ENCODE measurements around the gene SULT6B1. TPM values are rescaled to one million over a fixed set of nuclear protein-coding genes. Genes with fewer than 3 reads are reported as not detected.

Gene SULT6B1
- total RNA-seq, 4 donors from 2014 or later = not detected

DNA sequence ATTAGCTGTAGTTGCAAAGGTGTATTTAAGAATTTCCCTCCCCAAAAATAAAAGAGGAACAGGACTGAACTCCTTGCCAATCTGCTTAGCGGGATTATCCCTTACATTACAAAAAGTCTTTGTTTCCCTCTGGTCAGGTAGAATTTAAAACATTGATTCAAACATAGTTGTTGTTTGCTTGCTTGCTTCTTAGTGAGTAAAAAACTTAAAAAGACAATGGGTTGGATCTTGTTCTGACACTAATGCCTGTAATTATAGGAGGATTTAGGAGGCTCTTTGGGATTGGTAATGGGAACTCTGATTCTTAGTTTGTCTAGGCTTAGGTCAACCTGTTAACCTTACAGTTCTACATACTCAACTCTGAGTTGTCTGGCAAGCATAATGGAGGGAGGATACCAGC is 4.1 kb upstream of the SULT6B1 start:
- H3K27me3 ChIP-seq = no peaks in the 10 kb centered on the region
- no peak overlapping the region for H3K27ac ChIP-seq
- no peak for DNase-seq
- in situ Hi-C loops (cut with MboI; ENCODE audit: low pct_ligation_motif_present in 1 of 4, low pct_unique_long_range_greater_than_20kb in 1 of 4, low sequenced_read_pairs in 3 of 4) (no loop called here), intact Hi-C loops (cut with DNase I; ENCODE audit: low total_unique reads) (no loop called here)
- no peaks in the 10 kb centered on the region for H3K9me3 ChIP-seq
- 89% methylated on average over 1 of the region's 1 CpG for WGBS, 2 donors (ENCODE audit: low coverage in 1 of 2)
- no peaks in the 10 kb centered on the region for H3K36me3 ChIP-seq
- H3K4me3 ChIP-seq = no peak overlapping the region
- TF ChIP-seq, protein P1, sequence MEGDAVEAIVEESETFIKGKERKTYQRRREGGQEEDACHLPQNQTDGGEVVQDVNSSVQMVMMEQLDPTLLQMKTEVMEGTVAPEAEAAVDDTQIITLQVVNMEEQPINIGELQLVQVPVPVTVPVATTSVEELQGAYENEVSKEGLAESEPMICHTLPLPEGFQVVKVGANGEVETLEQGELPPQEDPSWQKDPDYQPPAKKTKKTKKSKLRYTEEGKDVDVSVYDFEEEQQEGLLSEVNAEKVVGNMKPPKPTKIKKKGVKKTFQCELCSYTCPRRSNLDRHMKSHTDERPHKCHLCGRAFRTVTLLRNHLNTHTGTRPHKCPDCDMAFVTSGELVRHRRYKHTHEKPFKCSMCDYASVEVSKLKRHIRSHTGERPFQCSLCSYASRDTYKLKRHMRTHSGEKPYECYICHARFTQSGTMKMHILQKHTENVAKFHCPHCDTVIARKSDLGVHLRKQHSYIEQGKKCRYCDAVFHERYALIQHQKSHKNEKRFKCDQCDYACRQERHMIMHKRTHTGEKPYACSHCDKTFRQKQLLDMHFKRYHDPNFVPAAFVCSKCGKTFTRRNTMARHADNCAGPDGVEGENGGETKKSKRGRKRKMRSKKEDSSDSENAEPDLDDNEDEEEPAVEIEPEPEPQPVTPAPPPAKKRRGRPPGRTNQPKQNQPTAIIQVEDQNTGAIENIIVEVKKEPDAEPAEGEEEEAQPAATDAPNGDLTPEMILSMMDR (IDR thresholded peaks at IDR 0.05) = no peak
- TF ChIP-seq POLR2A (IDR thresholded peaks at IDR 0.05) (no peak), POLR2AphosphoS5 (IDR thresholded peaks at IDR 0.05) (no peak), EP300 (IDR thresholded peaks at IDR 0.05; ENCODE audit: low read depth) (no peak)
- peaks cover 3 to 10% (median 8%) of the 10 kb centered on the region in 4 donors for H3K4me1 ChIP-seq

DNA sequence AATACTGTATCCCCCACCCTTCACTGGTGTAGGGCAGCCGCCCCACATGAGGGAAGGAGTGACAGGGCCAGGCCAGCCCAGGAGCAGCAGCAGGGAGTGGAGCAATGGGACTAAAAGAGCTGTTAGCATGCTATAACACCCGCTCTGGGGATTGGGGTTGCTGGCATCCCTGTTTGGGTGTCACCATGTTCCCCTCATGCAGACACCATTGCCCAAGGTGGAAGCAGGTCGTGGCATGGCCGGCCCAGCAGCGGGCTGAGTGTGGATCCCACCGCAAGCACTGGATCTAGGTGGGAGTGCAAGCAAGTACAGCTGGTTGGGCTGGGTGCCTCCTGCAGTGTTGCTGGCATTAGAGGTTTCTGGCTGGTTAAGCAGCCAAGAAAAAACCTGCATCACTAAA is 3.3 kb upstream of the SULT6B1 start:
- Histone ChIP-seq H3K4me3 (no peak overlapping the region), H3K27me3 (no peaks in the 10 kb centered on the region), H3K27ac (no peak overlapping the region), H3K36me3 (no peaks in the 10 kb centered on the region), H3K9me3 (no peaks in the 10 kb centered on the region), H3K4me1 (peaks cover 0 to 4% (median 2%) of the 10 kb centered on the region in 4 donors)
- in situ Hi-C loops (cut with MboI; ENCODE audit: low pct_ligation_motif_present in 1 of 4, low pct_unique_long_range_greater_than_20kb in 1 of 4, low sequenced_read_pairs in 3 of 4) = no loop called here
- 79% methylated on average over 6 of the region's 6 CpGs; no CpG with 5 or more reads in 1 of the 2 donors for WGBS, 2 donors (ENCODE audit: low coverage in 1 of 2)
- TF ChIP-seq EP300 (IDR thresholded peaks at IDR 0.05; ENCODE audit: low read depth) = no peak
- TF ChIP-seq, protein P1 (IDR thresholded peaks at IDR 0.05) = no peak
- TF ChIP-seq POLR2A (IDR thresholded peaks at IDR 0.05) = no peak
- TF ChIP-seq POLR2AphosphoS5 (IDR thresholded peaks at IDR 0.05) = no peak
- intact Hi-C loops (cut with DNase I; ENCODE audit: low total_unique reads) = no loop called here
- no peak for DNase-seq

DNA sequence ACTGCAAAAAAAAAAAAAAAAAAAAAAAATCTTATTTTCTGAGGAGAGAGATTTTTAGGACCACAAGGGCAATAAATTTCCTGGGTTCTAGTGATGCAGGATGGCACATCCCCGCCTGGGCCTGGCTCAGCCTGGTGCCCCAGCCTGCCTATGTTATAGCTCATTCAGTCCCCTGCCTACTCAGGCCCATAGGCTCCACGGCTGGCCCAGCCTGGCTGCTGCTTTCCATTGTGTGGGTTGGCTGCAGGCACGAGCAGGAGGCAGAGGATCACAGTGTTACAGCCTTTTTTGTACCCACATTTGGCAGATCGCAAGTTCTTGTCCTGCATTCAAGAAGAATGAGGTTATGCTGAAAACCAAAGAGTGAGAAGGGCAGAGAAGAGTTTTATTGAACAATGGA is 2.8 kb upstream of the SULT6B1 start:
- Histone ChIP-seq H3K4me1 (peaks cover 0 to 4% (median 2%) of the 10 kb centered on the region in 4 donors), H3K36me3 (no peaks in the 10 kb centered on the region), H3K27ac (no peak overlapping the region), H3K27me3 (no peaks in the 10 kb centered on the region), H3K4me3 (no peak overlapping the region), H3K9me3 (no peaks in the 10 kb centered on the region)
- no peak for DNase-seq
- in situ Hi-C loops (cut with MboI; ENCODE audit: low pct_ligation_motif_present in 1 of 4, low pct_unique_long_range_greater_than_20kb in 1 of 4, low sequenced_read_pairs in 3 of 4) (no loop called here), intact Hi-C loops (cut with DNase I; ENCODE audit: low total_unique reads) (no loop called here)
- WGBS, 2 donors (ENCODE audit: low coverage in 1 of 2) = 69 to 79% methylated on average over 2 to 4 of the region's 4 CpGs
- no peak for TF ChIP-seq POLR2A (IDR thresholded peaks at IDR 0.05)

GRCh38 chr2:37190290-37190689 is 1.8 kb upstream of the SULT6B1 start:
- Histone ChIP-seq H3K9me3 (no peaks in the 10 kb centered on the region), H3K27ac (no peak overlapping the region), H3K4me3 (no peak overlapping the region), H3K4me1 (no peaks in the 10 kb centered on the region), H3K27me3 (no peaks in the 10 kb centered on the region), H3K36me3 (no peaks in the 10 kb centered on the region)
- in situ Hi-C loops (cut with MboI; ENCODE audit: low pct_ligation_motif_present in 1 of 4, low pct_unique_long_range_greater_than_20kb in 1 of 4, low sequenced_read_pairs in 3 of 4) (no loop called here), intact Hi-C loops (cut with DNase I; ENCODE audit: low total_unique reads) (no loop called here)
- 70 to 87% methylated on average over 2 to 4 of the region's 4 CpGs for WGBS, 2 donors (ENCODE audit: low coverage in 1 of 2)
- no peak for DNase-seq
- TF ChIP-seq POLR2A (IDR thresholded peaks at IDR 0.05) (no peak), EP300 (IDR thresholded peaks at IDR 0.05; ENCODE audit: low read depth) (no peak), POLR2AphosphoS5 (IDR thresholded peaks at IDR 0.05) (no peak)
- TF ChIP-seq, protein P1 (IDR thresholded peaks at IDR 0.05) = no peak

- in situ Hi-C loops (cut with MboI; ENCODE audit: low pct_ligation_motif_present in 1 of 4, low pct_unique_long_range_greater_than_20kb in 1 of 4, low sequenced_read_pairs in 3 of 4) = no loop called here
- intact Hi-C loops (cut with DNase I; ENCODE audit: low total_unique reads) = no loop called here
- TF ChIP-seq, protein P1 (IDR thresholded peaks at IDR 0.05) = no peak
- no peaks in the 10 kb centered on the region for H3K27me3 ChIP-seq
- WGBS, 2 donors (ENCODE audit: low coverage in 1 of 2) = 71 to 80% methylated on average over 5 to 6 of the region's 6 CpGs
- no peaks in the 10 kb centered on the region for H3K36me3 ChIP-seq
- H3K9me3 ChIP-seq = no peaks in the 10 kb centered on the region
- H3K4me1 ChIP-seq = no peaks in the 10 kb centered on the region
- DNase-seq = no peak
- no peak overlapping the region for H3K27ac ChIP-seq
- no peak overlapping the region for H3K4me3 ChIP-seq
These were observed 1.1 kb upstream of the SULT6B1 start for GRCh38 chr2:37189452-37190153.

Measured in transverse colon (tissue), 4 donors.